H9 (cell line): Measurements from ENCODE around the gene EDDM3A. TPM values are rescaled to one million over a fixed set of nuclear protein-coding genes. Genes with fewer than 3 reads are reported as not detected.

Experiments
- DNase-seq: peaks from one replicate; pipeline ENCODE4 v3.0.0-alpha.2; 2017
- H2AFZ ChIP-seq: one replicate; pipeline ENCODE4 v1.6.1; 2013; ENCODE audit warnings: mild to moderate bottlenecking, low read length, control low read depth, moderate library complexity
- H2AK5ac ChIP-seq: 2 replicates; pipeline ENCODE4 v1.6.1; 2013; ENCODE audit warnings: low read length, control low read depth, mixed read lengths; ENCODE audit not compliant: insufficient read length
- H2BK120ac ChIP-seq: one replicate; pipeline ENCODE4 v1.6.1; 2013; ENCODE audit warnings: low read depth, mild to moderate bottlenecking, low read length, control low read depth, inconsistent platforms; ENCODE audit not compliant: poor library complexity, severe bottlenecking
- H2BK12ac ChIP-seq: 2 replicates; pipeline ENCODE4 v1.6.1; 2013; ENCODE audit warnings: low read length, control low read depth, mixed read lengths, low read depth; ENCODE audit not compliant: insufficient read length
- H2BK15ac ChIP-seq: 2 replicates; pipeline ENCODE4 v1.6.1; 2013; ENCODE audit warnings: low read depth, low read length, control low read depth
- H2BK20ac ChIP-seq: one replicate; pipeline ENCODE4 v1.6.1; 2013; ENCODE audit warnings: low read depth, mild to moderate bottlenecking, low read length, control low read depth, inconsistent platforms; ENCODE audit not compliant: poor library complexity, severe bottlenecking
- H2BK5ac ChIP-seq: 2 replicates; pipeline ENCODE4 v1.6.1; 2013; ENCODE audit warnings: low read length, control low read depth, mixed read lengths; ENCODE audit not compliant: insufficient read length
- H3K14ac ChIP-seq: 2 replicates; pipeline ENCODE4 v1.6.1; 2013; ENCODE audit warnings: low read length, control low read depth; ENCODE audit not compliant: insufficient read depth
- H3K18ac ChIP-seq: 2 replicates; pipeline ENCODE4 v1.6.1; 2013; ENCODE audit warnings: low read depth, mild to moderate bottlenecking, mixed read lengths, low read length, control low read depth; ENCODE audit not compliant: insufficient read length
- H3K23ac ChIP-seq: 2 replicates; pipeline ENCODE4 v1.6.1; 2013; ENCODE audit warnings: low read length, control low read depth, mixed read lengths, low read depth; ENCODE audit not compliant: insufficient read length
- H3K23me2 ChIP-seq: 2 replicates; pipeline ENCODE4 v1.6.1; 2013; ENCODE audit warnings: low read depth, mild to moderate bottlenecking, mixed read lengths, low read length, control low read depth; ENCODE audit not compliant: insufficient read length, poor library complexity, severe bottlenecking
- H3K27ac ChIP-seq: 2 replicates; pipeline ENCODE4 v1.5.1; 2013; ENCODE audit warnings: low read length, control low read depth, mixed read lengths, low read depth; ENCODE audit not compliant: insufficient read length
- H3K27me3 ChIP-seq: 2 replicates; pipeline ENCODE4 v1.6.1; 2013; ENCODE audit warnings: low read length, control low read depth, inconsistent platforms; ENCODE audit not compliant: insufficient read depth
- H3K4ac ChIP-seq: 2 replicates; pipeline ENCODE4 v1.6.1; 2013; ENCODE audit warnings: low read depth, mild to moderate bottlenecking, control low read depth, inconsistent platforms, low read length, moderate library complexity
- H3K4me1 ChIP-seq: 2 replicates; pipeline ENCODE4 v1.6.1; 2013; ENCODE audit warnings: low read length, control low read depth, inconsistent platforms; ENCODE audit not compliant: insufficient read depth
- H3K4me2 ChIP-seq: 2 replicates; pipeline ENCODE4 v1.6.1; 2013; ENCODE audit warnings: low read length, control low read depth, mixed read lengths; ENCODE audit not compliant: insufficient read length, insufficient read depth
- H3K56ac ChIP-seq: 2 replicates; pipeline ENCODE4 v1.6.1; 2013; ENCODE audit warnings: low read depth, mild to moderate bottlenecking, mixed read lengths, low read length, control low read depth; ENCODE audit not compliant: insufficient read length
- H3K79me1 ChIP-seq: 2 replicates; pipeline ENCODE4 v1.6.1; 2013; ENCODE audit warnings: low read depth, mild to moderate bottlenecking, moderate library complexity, low read length, control low read depth, inconsistent platforms; ENCODE audit not compliant: insufficient read depth, poor library complexity, severe bottlenecking
- H3K79me2 ChIP-seq: 2 replicates; pipeline ENCODE4 v1.6.1; 2013; ENCODE audit warnings: low read length, control low read depth, inconsistent platforms; ENCODE audit not compliant: insufficient read depth
- H3K9ac ChIP-seq: 2 replicates; pipeline ENCODE4 v1.6.1; 2013; ENCODE audit warnings: low read length, control low read depth, mixed read lengths; ENCODE audit not compliant: insufficient read length; ENCODE audit errors: extremely low read depth
- H3K9me3 ChIP-seq: one replicate; pipeline ENCODE4 v1.6.1; 2013; ENCODE audit warnings: low read depth, low read length, inconsistent platforms; ENCODE audit not compliant: control insufficient read depth
- H3T11ph ChIP-seq: one replicate; pipeline ENCODE4 v1.6.1; 2013; ENCODE audit warnings: mild to moderate bottlenecking, low read length, control low read depth, inconsistent platforms
- H4K20me1 ChIP-seq: one replicate; pipeline ENCODE4 v1.6.1; 2013; ENCODE audit not compliant: control insufficient read depth, insufficient read length, insufficient read depth
- H4K5ac ChIP-seq: 2 replicates; pipeline ENCODE4 v1.6.1; 2013; ENCODE audit warnings: low read depth, mild to moderate bottlenecking, mixed read lengths, low read length, control low read depth; ENCODE audit not compliant: insufficient read length
- H4K8ac ChIP-seq: replicated peaks from 2 replicates; pipeline ENCODE4 v1.6.1; 2013; ENCODE audit warnings: low read length, control low read depth, mixed read lengths, low read depth; ENCODE audit not compliant: insufficient read length
- H4K91ac ChIP-seq: 2 replicates; pipeline ENCODE4 v1.6.1; 2013; ENCODE audit warnings: low read depth, mild to moderate bottlenecking, moderate library complexity, mixed read lengths, low read length, control low read depth; ENCODE audit not compliant: insufficient read length
- H3K27ac Mint-ChIP-seq, 3 experiments: 2 replicates in 2 of 3; 3 replicates in 1 of 3; pipeline ENCODE4 v1.8.0; 2020 to 2021; ENCODE audit warnings: mixed read lengths in 3 of 3, mild to moderate bottlenecking in 1 of 3, moderate library complexity in 1 of 3
- H3K27me3 Mint-ChIP-seq: 2 replicates; pipeline ENCODE4 v1.8.0; 2021; ENCODE audit warnings: low read depth, mild to moderate bottlenecking, moderate library complexity, mixed read lengths
- H3K36me3 Mint-ChIP-seq, 3 experiments: 2 replicates in 2 of 3; 3 replicates in 1 of 3; pipeline ENCODE4 v1.8.0; 2020 to 2021; ENCODE audit warnings: low read depth in 3 of 3, mixed read lengths in 3 of 3; ENCODE audit not compliant: insufficient read depth in 1 of 3
- H3K4me1 Mint-ChIP-seq, 2 experiments: 2 replicates each; pipeline ENCODE4 v1.8.0; 2020; ENCODE audit warnings: mixed read lengths in 2 of 2
- H3K4me3 Mint-ChIP-seq, 2 experiments: 2 replicates in 1 of 2; 3 replicates in 1 of 2; pipeline ENCODE4 v1.8.0; 2020 to 2021; ENCODE audit warnings: mild to moderate bottlenecking in 2 of 2, mixed read lengths in 2 of 2, moderate library complexity in 1 of 2
- H3K9me3 Mint-ChIP-seq, 2 experiments: 2 replicates in 1 of 2; 3 replicates in 1 of 2; pipeline ENCODE4 v1.8.0; 2020; ENCODE audit warnings: mild to moderate bottlenecking in 2 of 2, mixed read lengths in 2 of 2, moderate library complexity in 1 of 2
- CTCF ChIP-seq: fragments of 200-600 bp; sonication (generic); conservative IDR thresholded peaks from 3 replicates; pipeline ENCODE4 v1.8.0; 2021; ENCODE audit warnings: antibody characterized with exemption, mild to moderate bottlenecking
- WGBS: extraction: QIAGEN DNeasy Blood & Tissue Kit; methylation state at CpG from one replicate; pipeline ENCODE4 v1.1.7; 2013; ENCODE audit warnings: missing lambda C conversion rate, low lambda C conversion rate, mixed read lengths; ENCODE audit not compliant: insufficient read length; ENCODE audit errors: extremely low coverage; 5-methylcytosine and 5-hydroxymethylcytosine counted together
- total RNA-seq: library from RNA; stranded (reverse); gene quantifications from 2 replicates; pipeline ENCODE4 v1.2.1, GENCODE V29; 2021

The EDDM3A gene
- total RNA-seq, 1 experiment from 2014 or later, result not detected

GRCh38 chr14:20755037-20755436, 9.3 kb downstream of the EDDM3A start:
- Histone ChIP-seq H3K27me3 (no peaks in the 10 kb centered on the region; the same call in 1 of the 2 replicates), H3K56ac (no peak overlapping the region), H4K8ac (no peak overlapping the region), H3K23ac (no peak overlapping the region), H3K23me2 (no peaks in the 10 kb centered on the region), H3K4ac (no peak overlapping the region), H3K4me2 (no peak overlapping the region), H4K20me1 (no peaks in the 10 kb centered on the region), H3K27ac (no peak overlapping the region), H3K9ac (no peak overlapping the region), H3K14ac (no peak overlapping the region), H2AFZ (no peak overlapping the region), H3K79me2 (no peaks in the 10 kb centered on the region), H2BK5ac (no peak overlapping the region), H3T11ph (no peak overlapping the region), H3K9me3 (peaks cover 13% of the 10 kb centered on the region), H3K4me1 (0 out of 2 replicates have a peak, but pooled peaks cover 6% of the 10 kb centered on the region), H2BK120ac (no peak overlapping the region), H2BK12ac (no peak overlapping the region), H4K91ac (no peak overlapping the region), H2BK15ac (no peak overlapping the region), H3K18ac (no peak overlapping the region), H2AK5ac (no peak overlapping the region), H3K79me1 (no peaks in the 10 kb centered on the region), H4K5ac (no peak overlapping the region), H2BK20ac (no peak overlapping the region)
- no peak for TF ChIP-seq CTCF
- Mint-ChIP-seq H3K27me3 (peaks cover 2% of the 10 kb centered on the region; the same call in 1 of the 2 replicates), H3K4me3 (no peak overlapping the region), H3K9me3 (peaks cover 10 to 19% of the 10 kb centered on the region in 2 experiments), H3K36me3 (peaks cover 4 to 23% (median 22%) of the 10 kb centered on the region in 3 experiments; a peak in 6 of 7 replicates), H3K4me1 (peaks cover 16 to 19% of the 10 kb centered on the region in 2 experiments), H3K27ac (no peak overlapping the region)
- WGBS, result no CpG with 5 or more reads among the region's 6 CpGs
- DNase-seq, result no peak
